Measurements from ENCODE around the gene ARHGAP44. TPM values are rescaled to one million over a fixed set of nuclear protein-coding genes. Genes with fewer than 3 reads are reported as not detected.

Gene ARHGAP44
- total and polyA plus RNA-seq, 2 of the 8 experiments (the other 6 are each of a cell fraction or from before 2014, with no cell fraction given), result 6.2 to 22.2 TPM

- Histone ChIP-seq H4K91ac (replicated peaks; ENCODE audit: insufficient read length, low read length) (no peak overlapping the region), H2BK12ac (ENCODE audit: low read depth, low read length) (no peak overlapping the region), H3K4me1 (replicated peaks in 1 of 4; ENCODE audit: control insufficient read depth in 3 of 4, insufficient read depth in 4 of 4, low read length in 3 of 4) (peaks cover 0 to 2% (median 0%) of the 10 kb centered on the region in 4 experiments; a peak in 1 of 7 replicates), H2BK15ac (ENCODE audit: low read length) (no peak overlapping the region), H3K23ac (ENCODE audit: insufficient read length) (no peak overlapping the region), H3K27me3 (replicated peaks in 1 of 4; ENCODE audit: control insufficient read depth in 3 of 4, extremely low read depth in 1 of 4, insufficient read depth in 3 of 4, low read length in 3 of 4) (no peaks in the 10 kb centered on the region), H3K79me1 (ENCODE audit: low read depth, low read length) (no peaks in the 10 kb centered on the region; the same call in 1 of the 2 replicates), H3K4me2 (ENCODE audit: insufficient read depth in 1 of 2, low read depth in 2 of 2, low read length in 2 of 2) (no peak overlapping the region), H3K79me2 (ENCODE audit: control insufficient read depth in 1 of 2, insufficient read depth in 2 of 2, low read length in 2 of 2) (peaks cover 0 to 4% of the 10 kb centered on the region in 2 experiments; a peak in 2 of 4 replicates), H4K5ac (ENCODE audit: insufficient read length, low read depth, low read length) (no peak overlapping the region), H3K4ac (replicated peaks; ENCODE audit: insufficient read length, low read depth, low read length) (no peak overlapping the region), H3K36me3 (ENCODE audit: control insufficient read depth in 2 of 4, insufficient read depth in 4 of 4, low read length in 3 of 4) (no peaks in the 10 kb centered on the region), H2BK5ac (ENCODE audit: low read depth, low read length) (no peak overlapping the region), H3K27ac (ENCODE audit: low read depth, low read length) (no peak overlapping the region), H3K4me3 (ENCODE audit: extremely low read depth in 1 of 4, insufficient read depth in 2 of 4, low read depth in 3 of 4, low read length in 4 of 4) (no peak overlapping the region), H3K18ac (ENCODE audit: extremely low read depth, low read length) (no peak overlapping the region), H3K56ac (replicated peaks; ENCODE audit: insufficient read length, low read depth, low read length) (no peak overlapping the region), H4K8ac (ENCODE audit: extremely low read depth, insufficient read depth, low read length) (no peak overlapping the region), H4K20me1 (replicated peaks in 1 of 2; ENCODE audit: control insufficient read depth in 1 of 2, insufficient read depth in 2 of 2, low read length in 2 of 2) (no peaks in the 10 kb centered on the region), H2BK20ac (ENCODE audit: low read length) (no peak overlapping the region), H3K14ac (ENCODE audit: insufficient read length) (no peak overlapping the region), H3K9me3 (ENCODE audit: insufficient read depth in 2 of 2, low read depth in 1 of 2, low read length in 1 of 2) (peaks cover 0 to 3% of the 10 kb centered on the region in 2 experiments; a peak in 1 of 4 replicates), H3K9ac (replicated peaks in 1 of 4; ENCODE audit: extremely low read depth in 1 of 4, low read depth in 3 of 4, low read length in 3 of 4) (no peak overlapping the region), H2AK5ac (ENCODE audit: low read depth, low read length) (no peak overlapping the region), H2AFZ (ENCODE audit: low read length) (no peak overlapping the region), H3K23me2 (ENCODE audit: low read depth, low read length) (no peaks in the 10 kb centered on the region), H2BK120ac (replicated peaks; ENCODE audit: low read depth, low read length) (no peak overlapping the region)
- FAIRE-seq (no peak), DNase-seq (ENCODE audit: low read depth in 1 of 2, low spot score in 2 of 2) (no peak)
- POLR2A ChIA-PET (ENCODE audit: partially characterized antibody), result no interaction called here
- CTCF ChIA-PET (ENCODE audit: partially characterized antibody), result no interaction called here
- TF ChIP-seq KDM4A (IDR thresholded peaks at IDR 0.05; ENCODE audit: low read depth, low read length, severe bottlenecking) (no peak), SAP30 (IDR thresholded peaks at IDR 0.05; ENCODE audit: insufficient read depth, insufficient replicate concordance, low read length) (no peak), ASH2L (IDR thresholded peaks at IDR 0.05; ENCODE audit: low read length) (no peak), ZNF274 (IDR thresholded peaks at IDR 0.05; ENCODE audit: borderline replicate concordance, extremely low read depth, low read length) (no peak), TAF1 (IDR thresholded peaks at IDR 0.05; ENCODE audit: low read depth, low read length) (no peak), GABPA (IDR thresholded peaks at IDR 0.05; ENCODE audit: borderline replicate concordance, insufficient read depth, low read length) (no peak)
- WGBS, 2 experiments (ENCODE audit: extremely low coverage in 1 of 2, insufficient coverage in 1 of 2, insufficient read length in 1 of 2, insufficient replicate concordance in 2 of 2, low coverage in 1 of 2, low lambda C conversion rate in 2 of 2, missing lambda C conversion rate in 1 of 2), result 92% methylated on average over 2 of the region's 2 CpGs; no CpG with 5 or more reads in 1 of the 2 experiments
These were observed 97.8 kb downstream of the ARHGAP44 start for GRCh38 chr17:12887088-12887487.

Measured in H1 (cell line).